HG02852 (cell line): ENCODE measurements around the gene TRAPPC5.
A peak's percentile ranks its signal among the peaks of the same experiment; 100 is the strongest.

Experiments
- ATAC-seq: cut with Tn5 transposase; IDR thresholded peaks from one replicate; pipeline ENCODE4 v1.9.1; 2021; ENCODE audit warnings: mild to moderate bottlenecking, moderate library complexity; ENCODE audit not compliant: unreplicated experiment

Gene TRAPPC5

GRCh38 chr19:7699003-7699402 lies 18.4 kb downstream of the TRAPPC5 start:
- no peak for ATAC-seq

GRCh38 chr19:7699417-7700401 lies 19.1 kb downstream of the TRAPPC5 start:
- ATAC-seq = no peak

- no peak for ATAC-seq
Observed at GRCh38 chr19:7701049-7701653, 20.5 kb downstream of the TRAPPC5 start.

GRCh38 chr19:7701654-7702457 lies 21.2 kb downstream of the TRAPPC5 start, which contains the start of gene FCER2:
TSS of gene FCER2 (minus strand) at chr19:7702131. CDS start at chr19:7699760, 2,371 bp downstream.
- peak; percentile 58 for ATAC-seq

GRCh38 chr19:7703332-7703731 lies 22.7 kb downstream of the TRAPPC5 start:
- no peak for ATAC-seq

GRCh38 chr19:7704280-7705060 lies 23.8 kb downstream of the TRAPPC5 start:
- no peak for ATAC-seq

- peak; percentile 55 for ATAC-seq
Observed at GRCh38 chr19:7705387-7706187, 25.0 kb downstream of the TRAPPC5 start.

- ATAC-seq = no peak
Observed at GRCh38 chr19:7706188-7706954, 25.7 kb downstream of the TRAPPC5 start.

- no peak for ATAC-seq
Observed at GRCh38 chr19:7706955-7707456, 26.4 kb downstream of the TRAPPC5 start.

- no peak for ATAC-seq
Observed at GRCh38 chr19:7709932-7710460, 29.4 kb downstream of the TRAPPC5 start.

- ATAC-seq = no peak
Observed at GRCh38 chr19:7710616-7711015, 30.0 kb downstream of the TRAPPC5 start.

GRCh38 chr19:7715671-7716070 lies 35.0 kb downstream of the TRAPPC5 start:
- ATAC-seq = no peak

GRCh38 chr19:7716762-7717161 lies 36.1 kb downstream of the TRAPPC5 start:
- ATAC-seq = no peak

- ATAC-seq = no peak
Observed at GRCh38 chr19:7718668-7719067, 38.0 kb downstream of the TRAPPC5 start.

GRCh38 chr19:7720351-7720750 lies 39.7 kb downstream of the TRAPPC5 start:
- no peak for ATAC-seq

GRCh38 chr19:7722231-7722651 lies 41.6 kb downstream of the TRAPPC5 start:
- ATAC-seq = no peak

- no peak for ATAC-seq
Observed at GRCh38 chr19:7725791-7726190, 45.2 kb downstream of the TRAPPC5 start.

GRCh38 chr19:7729211-7729610 lies 48.6 kb downstream of the TRAPPC5 start:
- ATAC-seq = no peak
